T1000 (cell line): ENCODE data around the gene THBD.

ENCODE experiments used
- DNase-seq: peaks from one replicate; lab custom pipeline; 2025; ENCODE audit warnings: mixed read lengths; lab: John Stamatoyannopoulos, UW

THBD gene

GRCh38 chr20:23049201-23050075 is at the start of gene THBD:
TSS of gene THBD (minus strand) at chr20:23049672. CDS start at chr20:23049504, 168 bp downstream.
- DNase-seq: no peak

- DNase-seq: no peak
Measured at GRCh38 chr20:23097636-23098580, 48.4 kb upstream of the THBD start.

- DNase-seq: no peak
Measured at GRCh38 chr20:23096986-23097520, 47.6 kb upstream of the THBD start.

- no peak for DNase-seq
Measured at GRCh38 chr20:23096097-23096496, 46.6 kb upstream of the THBD start.

GRCh38 chr20:23095499-23095898 is 46.0 kb upstream of the THBD start:
- DNase-seq: no peak

GRCh38 chr20:23094927-23095326 is 45.5 kb upstream of the THBD start:
- DNase-seq: no peak

- DNase-seq: no peak
Measured at GRCh38 chr20:23094213-23094896, 44.9 kb upstream of the THBD start.

- DNase-seq: no peak
Measured at GRCh38 chr20:23093613-23094012, 44.1 kb upstream of the THBD start.

- no peak for DNase-seq
Measured at GRCh38 chr20:23092861-23093495, 43.5 kb upstream of the THBD start.

GRCh38 chr20:23092384-23092756 is 42.9 kb upstream of the THBD start:
- DNase-seq: no peak

- no peak for DNase-seq
Measured at GRCh38 chr20:23091721-23092383, 42.4 kb upstream of the THBD start.

GRCh38 chr20:23090878-23091277 is 41.4 kb upstream of the THBD start:
- no peak for DNase-seq

- no peak for DNase-seq
Measured at GRCh38 chr20:23090147-23090546, 40.7 kb upstream of the THBD start.

GRCh38 chr20:23088866-23089265 is 39.4 kb upstream of the THBD start:
- DNase-seq: no peak

- no peak for DNase-seq
Measured at GRCh38 chr20:23087587-23088251, 38.2 kb upstream of the THBD start.

GRCh38 chr20:23086931-23087411 is 37.5 kb upstream of the THBD start:
- no peak for DNase-seq

GRCh38 chr20:23086056-23086566 is 36.6 kb upstream of the THBD start, which contains the start of gene CD93:
TSS of gene CD93 (minus strand) at chr20:23086324. CDS start at chr20:23086192, 132 bp downstream.
- no peak for DNase-seq

GRCh38 chr20:23085436-23086055 is 36.1 kb upstream of the THBD start:
- DNase-seq: no peak

GRCh38 chr20:23084845-23085365 is 35.4 kb upstream of the THBD start:
- no peak for DNase-seq
